Loucy (cell line): Measurements from ENCODE around the gene CYTH1.

Experiments
- EZH2phosphoT487 ChIP-seq: fragments of 200-600 bp; IDR thresholded peaks from 2 replicates; pipeline ENCODE4 v1.6.1; 2018; ENCODE audit warnings: antibody characterized with exemption, mild to moderate bottlenecking, moderate library complexity, borderline replicate concordance
- TF ChIP-seq, protein P1 (sequence below): fragments of 200-600 bp; sonication (generic); conservative IDR thresholded peaks from 2 replicates; pipeline ENCODE4 v1.5.1; 2014; ENCODE audit warnings: mild to moderate bottlenecking, antibody characterized with exemption, low read length

GRCh38 chr17:78709751-78710181 lies 72.3 kb downstream of the CYTH1 start:
- TF ChIP-seq, protein P1, sequence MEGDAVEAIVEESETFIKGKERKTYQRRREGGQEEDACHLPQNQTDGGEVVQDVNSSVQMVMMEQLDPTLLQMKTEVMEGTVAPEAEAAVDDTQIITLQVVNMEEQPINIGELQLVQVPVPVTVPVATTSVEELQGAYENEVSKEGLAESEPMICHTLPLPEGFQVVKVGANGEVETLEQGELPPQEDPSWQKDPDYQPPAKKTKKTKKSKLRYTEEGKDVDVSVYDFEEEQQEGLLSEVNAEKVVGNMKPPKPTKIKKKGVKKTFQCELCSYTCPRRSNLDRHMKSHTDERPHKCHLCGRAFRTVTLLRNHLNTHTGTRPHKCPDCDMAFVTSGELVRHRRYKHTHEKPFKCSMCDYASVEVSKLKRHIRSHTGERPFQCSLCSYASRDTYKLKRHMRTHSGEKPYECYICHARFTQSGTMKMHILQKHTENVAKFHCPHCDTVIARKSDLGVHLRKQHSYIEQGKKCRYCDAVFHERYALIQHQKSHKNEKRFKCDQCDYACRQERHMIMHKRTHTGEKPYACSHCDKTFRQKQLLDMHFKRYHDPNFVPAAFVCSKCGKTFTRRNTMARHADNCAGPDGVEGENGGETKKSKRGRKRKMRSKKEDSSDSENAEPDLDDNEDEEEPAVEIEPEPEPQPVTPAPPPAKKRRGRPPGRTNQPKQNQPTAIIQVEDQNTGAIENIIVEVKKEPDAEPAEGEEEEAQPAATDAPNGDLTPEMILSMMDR, result no peak
- TF ChIP-seq EZH2phosphoT487, result no peak
